NOMO-1 treated with dmso at 0.1 percent for 144 hours (cell line): ENCODE measurements around the gene SMYD3.

Source experiments
- DNase-seq: peaks from one replicate; lab custom pipeline; 2025; ENCODE audit not compliant: unreplicated experiment; lab: John Stamatoyannopoulos, UW

Gene SMYD3

DNA sequence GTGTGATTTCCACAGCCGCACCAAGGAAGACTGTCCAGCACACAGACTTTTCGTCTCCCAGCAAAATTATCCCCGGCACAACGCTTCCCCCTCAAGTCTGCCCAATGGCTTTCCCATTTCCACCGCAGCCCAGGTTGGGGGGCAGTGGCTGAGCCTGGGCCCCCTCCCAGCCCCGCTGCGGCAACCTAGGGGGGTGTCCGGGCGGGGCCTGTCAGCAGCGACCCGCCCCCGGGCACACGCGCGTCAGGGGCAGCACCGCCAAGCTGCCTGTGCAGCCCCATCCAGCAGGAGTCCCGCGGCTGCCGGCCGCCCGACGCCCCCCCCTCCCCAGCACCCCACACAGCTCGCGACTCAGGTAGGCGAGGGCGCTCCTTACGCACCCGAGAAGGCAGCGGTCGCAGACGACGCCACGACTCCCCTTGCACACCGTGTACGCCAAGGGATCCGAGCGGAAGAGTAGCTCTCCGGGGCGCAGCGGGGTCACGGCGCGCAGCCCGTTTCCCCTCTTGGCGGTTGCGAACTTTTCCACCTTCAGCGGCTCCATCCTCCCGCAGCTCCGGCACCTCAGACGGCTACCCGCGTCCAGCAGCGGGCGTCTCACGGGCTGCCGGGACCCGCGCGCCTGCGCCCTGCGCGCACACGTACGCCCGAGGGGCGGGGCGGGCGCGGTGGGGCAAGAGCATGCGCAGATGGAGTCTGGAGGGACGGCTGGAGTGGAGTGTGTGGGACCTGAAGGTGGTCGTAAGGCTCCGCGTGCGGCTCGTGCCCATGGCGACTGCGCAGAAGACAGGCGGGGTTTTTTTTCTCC is at the start of gene SMYD3:
SMYD3 (minus strand) TSS at position 606 of the 808 bp plus-strand sequence.
- peak; percentile 84 for DNase-seq

DNA sequence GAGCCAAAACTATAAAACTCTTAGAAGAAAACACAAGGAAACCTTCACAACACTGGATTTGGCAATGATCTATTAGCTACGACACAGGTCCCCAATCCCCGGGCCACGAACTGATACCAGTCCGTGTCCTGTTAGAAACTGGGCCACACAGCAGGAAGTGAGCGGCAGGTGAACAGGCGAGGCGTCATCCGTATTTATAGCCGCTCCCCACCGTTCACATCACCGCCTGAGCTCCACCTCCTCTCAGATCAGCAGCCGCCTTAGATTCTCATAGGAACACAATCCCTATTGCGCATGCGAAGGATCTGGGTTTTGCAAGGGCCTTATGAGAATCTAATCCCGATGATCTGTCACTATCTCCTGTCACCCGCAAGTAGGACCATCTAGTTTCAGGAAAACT is 47.1 kb upstream of the SMYD3 start:
- no peak for DNase-seq

DNA sequence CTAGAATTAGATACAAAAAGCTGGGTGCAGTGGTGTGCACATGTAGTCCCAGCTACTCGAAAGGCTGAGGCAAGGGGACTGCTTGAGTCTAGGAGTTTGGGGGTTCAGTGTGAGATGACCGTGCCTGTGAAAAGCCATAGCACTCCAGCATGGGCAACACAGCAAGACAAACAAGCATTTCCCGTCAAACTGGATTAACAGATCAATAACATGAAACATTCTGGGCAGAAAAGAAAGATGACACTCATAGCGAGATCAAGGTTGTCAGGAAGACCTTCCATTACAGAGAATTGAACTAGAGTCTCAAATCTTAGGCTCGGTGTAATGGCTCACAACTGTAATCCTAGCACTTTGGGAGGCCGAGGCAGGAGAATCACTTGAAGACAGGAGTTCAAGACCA is 45.0 kb upstream of the SMYD3 start:
- no peak for DNase-seq

DNA sequence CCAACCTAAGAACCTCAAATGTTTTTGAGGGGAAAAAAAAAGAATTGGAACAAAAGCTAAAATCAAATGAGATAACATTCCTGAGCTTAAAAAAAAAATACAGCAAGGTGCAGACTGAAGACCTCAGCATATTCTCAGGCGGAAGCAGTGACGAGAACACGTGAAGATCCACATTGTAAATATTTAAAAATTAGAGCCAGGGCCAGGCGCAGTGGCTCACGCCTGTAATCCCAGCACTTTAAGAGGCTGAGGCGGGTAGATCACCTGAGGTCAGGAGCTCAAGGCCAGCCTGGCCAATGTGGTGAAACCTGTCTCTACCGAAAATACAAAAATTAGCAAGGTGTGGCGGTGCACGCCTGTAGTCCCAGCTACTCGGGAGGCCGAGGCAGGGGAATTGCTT is 43.3 kb upstream of the SMYD3 start:
- no peak for DNase-seq

DNA sequence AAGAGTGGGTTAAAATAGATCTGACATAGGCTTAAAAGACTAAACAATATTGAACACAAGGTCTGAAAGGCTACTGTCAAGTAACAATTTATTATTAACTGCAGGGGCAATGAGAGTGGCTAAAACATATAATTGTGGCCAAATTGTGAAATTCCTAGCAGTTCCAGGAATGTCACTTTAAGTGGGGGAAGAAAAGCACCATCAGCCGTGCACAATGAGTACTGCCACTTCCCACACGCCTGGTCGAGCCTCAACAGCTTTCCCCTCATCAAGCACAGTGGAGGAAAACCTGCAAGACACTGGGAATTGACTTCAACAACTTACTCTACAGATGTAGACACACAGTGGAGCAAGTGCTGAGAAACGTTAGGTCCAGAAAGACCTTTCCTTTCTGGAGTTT is 42.6 kb upstream of the SMYD3 start:
- no peak for DNase-seq

DNA sequence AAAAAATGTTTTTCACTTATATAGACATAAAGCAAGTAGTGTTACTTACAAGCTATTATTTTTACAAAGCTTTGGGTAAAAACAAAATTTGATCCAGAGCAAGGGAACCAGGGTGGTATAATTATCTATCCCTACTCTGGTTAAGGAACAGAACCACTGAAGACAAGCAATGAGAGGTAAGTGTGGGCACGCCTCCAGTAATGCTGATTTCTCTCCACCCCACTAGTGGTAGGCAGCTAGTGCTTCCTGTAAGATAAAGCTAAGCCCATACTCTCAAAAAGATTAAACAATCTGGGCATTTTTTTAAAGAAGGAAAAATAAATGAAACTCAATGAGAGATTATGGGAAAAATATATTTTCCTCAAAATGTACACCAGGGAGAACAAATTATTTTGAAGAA is 36.9 kb upstream of the SMYD3 start:
- no peak for DNase-seq

DNA sequence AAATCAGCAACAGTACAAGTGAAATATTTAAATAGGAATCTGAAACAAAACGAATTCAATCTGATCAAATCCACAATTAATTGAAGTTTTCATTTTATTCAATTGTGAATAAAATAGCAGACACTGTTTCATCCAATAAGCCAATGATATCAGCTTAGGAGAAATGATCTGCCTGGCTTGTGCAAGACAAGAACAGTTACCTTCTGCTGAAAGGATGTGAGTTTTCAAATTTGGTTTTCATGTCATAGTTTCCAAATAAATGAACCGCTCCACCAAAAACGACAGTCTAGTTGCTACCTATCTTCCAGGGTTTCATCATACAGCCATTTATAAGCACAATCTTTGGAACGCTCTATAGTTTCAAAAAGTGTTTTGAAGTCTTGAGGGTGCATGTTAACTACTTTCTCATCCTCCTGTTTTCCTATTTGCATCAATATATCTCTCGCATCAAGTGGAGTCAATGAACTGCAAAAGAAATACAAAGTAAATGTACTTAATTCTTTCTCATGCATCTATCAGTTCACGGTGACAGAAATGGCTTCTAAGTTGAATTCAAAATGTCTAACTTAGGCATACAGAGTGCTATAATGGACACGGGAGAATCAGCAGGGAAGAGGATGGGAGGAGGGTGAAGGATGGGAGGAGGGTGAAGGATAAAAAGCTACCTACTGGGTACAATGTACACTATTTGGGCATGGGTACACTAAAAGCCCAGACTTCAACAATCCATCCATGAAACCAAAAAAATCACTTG is 33.8 kb upstream of the SMYD3 start:
- DNase-seq, result no peak

DNA sequence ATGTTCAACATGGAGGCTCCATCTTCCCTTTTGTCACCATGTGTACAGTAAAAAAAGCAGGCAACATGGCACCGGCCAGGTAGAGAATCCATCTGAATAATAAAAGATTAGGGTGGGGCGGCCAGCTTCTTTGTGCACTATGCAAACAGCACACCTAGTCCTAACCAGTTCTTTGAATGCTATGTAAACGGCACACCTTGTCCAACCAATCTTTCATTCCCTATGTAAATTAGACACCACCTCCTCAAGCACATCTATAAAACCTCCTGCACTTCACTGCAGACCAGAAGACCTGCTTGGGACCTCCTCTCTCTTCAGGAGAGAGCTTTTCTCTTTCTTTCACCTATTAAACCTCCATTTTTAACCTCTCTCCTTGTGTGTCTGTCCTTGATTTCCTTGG is 30.8 kb upstream of the SMYD3 start:
- no peak for DNase-seq

DNA sequence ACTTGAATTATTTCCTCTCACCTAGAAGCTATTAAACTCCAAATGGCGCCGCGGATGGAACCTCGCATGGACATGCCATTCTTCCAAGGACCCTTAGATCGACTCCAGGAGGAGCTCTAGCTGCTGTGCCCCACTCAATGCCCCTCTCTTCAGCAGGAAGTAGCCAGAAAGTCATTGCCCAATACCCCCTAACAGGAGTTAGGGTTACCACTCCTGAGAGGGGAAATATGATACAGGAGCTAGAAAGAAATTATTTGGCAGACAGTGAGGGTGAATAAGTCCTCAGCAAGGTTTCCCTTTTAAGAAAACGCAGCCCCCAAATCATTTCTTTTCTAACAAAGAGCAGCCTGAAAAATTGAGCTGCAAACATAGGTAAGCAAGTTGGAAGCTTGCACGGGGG is 30.4 kb upstream of the SMYD3 start:
- DNase-seq, result no peak

DNA sequence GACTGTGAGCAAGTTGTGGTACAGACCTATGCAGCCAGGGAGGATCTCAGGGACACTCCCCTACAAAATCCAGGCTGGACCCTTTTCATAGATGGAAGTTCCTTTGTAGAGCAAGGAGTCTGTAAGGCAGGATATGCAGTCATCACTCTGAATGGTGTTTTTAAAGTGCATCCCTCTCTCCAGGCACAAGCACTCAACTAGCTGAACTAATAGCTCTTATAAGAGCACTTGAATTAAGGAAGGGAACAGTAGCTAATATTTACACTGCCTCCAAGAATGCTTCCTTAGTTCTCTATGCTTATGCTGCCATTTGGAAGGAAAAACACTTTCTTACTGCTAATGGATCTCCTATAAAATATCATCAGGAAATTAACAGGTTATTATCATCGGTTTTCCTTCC is 27.0 kb upstream of the SMYD3 start:
- no peak for DNase-seq

DNA sequence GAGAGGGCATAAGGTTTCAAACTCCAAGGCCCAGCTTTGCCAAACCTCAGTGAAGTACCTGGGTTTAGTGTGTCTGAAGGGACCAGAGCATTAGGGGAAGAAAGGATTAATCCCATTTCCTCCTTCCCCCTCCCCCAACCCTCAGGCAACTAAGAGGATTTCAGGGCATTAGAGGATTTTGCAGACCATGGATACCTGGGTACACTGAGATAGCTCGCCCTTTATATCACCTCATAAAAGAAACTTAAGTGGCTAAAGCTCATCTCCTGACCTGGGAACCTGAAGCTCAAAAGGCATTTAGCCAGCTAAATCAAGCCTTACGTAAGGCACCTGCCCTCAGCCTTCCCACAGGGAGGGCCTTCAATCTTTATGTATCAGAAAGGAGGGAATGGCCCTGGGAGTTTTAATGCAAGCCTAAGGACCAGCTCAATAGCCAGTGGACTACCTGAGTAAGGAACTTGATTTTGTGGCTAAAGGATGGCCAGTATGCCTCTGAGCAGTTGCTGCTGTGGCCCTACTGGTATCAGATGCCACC is 26.4 kb upstream of the SMYD3 start:
- no peak for DNase-seq

DNA sequence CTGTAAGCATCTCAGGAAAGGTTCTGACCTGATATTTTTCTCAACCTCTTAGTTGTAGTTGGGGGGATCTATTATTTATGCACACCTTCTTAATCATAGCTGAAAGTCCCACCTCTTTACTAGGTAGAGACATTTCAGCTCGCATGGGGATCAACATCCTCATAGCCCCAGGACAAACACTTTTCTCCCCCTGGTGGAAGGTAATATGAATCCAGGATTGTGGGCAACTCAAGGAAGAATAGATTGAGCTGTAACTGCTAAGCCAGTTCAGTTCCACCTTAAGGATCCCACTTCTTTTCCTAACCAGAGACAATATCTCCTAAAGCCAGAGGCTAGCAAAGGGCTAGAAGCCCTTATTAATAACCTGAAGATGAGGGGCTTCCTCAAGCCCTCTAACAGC is 25.4 kb upstream of the SMYD3 start:
- no peak for DNase-seq

DNA sequence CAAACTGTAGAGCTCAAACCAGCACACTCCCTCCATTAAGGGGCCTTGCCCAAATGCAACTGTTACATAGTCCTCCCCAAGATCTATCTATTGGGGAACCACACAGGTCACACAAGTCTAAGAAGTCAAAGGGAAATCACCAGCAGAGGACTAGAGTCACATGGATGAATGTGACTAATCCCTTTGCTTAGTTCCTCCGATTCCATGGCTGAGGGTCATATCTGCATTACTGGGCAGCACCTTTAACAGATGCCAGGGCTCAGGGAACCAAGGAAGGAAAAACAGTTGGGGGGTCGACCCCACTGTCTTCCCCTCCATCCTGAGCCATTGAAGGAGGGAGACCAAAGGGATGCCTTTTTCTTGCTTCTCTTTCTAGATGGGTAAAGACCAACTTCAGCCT is 23.4 kb upstream of the SMYD3 start:
- DNase-seq, result no peak

DNA sequence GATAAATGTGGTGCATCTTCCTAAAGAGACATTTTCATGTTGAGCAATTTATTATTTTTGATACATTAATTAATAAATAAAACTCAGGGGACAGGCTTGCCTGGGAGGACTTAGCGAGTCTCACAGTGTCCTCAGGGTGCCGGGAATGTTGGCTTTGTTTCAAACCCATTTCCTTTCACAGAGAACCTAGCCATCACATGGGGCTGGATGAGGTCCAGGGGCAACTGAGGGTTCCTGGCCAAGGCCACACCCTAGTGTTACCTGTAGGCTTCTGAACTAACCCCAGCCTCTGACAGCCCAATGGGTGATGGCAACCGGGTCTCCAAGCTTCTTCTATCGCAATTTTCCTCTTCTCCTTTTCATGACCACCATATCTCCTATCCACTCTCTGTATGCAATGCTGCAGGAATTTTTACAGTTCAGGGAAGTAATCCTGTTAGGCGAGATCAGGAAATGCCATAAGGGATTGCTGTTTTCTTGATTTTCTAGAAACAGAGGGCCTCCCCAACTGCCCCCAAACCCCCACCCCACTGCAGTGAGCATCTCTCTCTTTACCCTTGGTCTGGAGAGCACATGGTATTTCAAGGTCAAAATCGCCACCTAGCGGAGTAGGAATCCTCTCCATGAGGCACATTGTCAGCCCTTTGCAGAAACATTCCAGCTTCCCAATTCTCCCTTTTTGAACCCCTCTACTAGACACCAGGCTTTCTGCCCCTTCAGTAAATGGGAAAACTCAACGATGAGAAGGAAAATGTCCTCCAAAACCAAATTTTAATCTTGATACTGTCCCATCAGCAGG is 22.1 kb upstream of the SMYD3 start:
- DNase-seq, result no peak

DNA sequence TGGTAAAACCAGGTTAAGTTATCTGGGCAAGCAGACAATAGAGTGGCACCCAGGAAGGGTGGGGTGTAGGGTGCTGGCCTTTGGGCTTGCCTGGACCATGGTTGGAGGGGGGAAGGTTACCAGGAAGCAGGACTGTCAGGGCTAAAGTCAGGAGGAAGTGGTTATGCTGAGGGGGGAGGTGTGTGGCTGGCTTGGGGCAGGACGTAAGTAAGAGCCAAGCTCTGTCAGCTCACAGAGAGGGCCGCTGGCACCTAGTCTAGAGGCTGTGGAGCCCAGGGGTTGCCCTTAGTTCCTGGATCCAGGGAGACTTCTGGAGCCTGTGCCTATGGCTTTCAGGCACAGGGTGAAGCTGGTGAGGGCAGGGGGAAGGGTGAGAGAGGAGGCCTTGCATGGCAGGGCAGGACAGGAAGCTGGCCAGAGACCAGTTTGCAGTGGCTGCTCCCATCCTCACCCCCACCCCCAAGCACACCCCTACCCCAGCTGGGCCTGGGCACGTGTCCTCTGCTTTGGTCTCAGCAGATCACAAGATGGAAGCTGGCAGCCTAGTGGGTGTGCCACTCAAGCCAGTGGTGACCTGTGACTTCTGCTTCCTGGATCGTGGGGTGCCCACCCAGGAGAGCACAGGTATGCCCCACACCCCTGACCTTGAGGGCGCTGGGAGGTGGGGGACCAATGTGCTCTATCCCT is 20.5 kb upstream of the SMYD3 start:
- no peak for DNase-seq

DNA sequence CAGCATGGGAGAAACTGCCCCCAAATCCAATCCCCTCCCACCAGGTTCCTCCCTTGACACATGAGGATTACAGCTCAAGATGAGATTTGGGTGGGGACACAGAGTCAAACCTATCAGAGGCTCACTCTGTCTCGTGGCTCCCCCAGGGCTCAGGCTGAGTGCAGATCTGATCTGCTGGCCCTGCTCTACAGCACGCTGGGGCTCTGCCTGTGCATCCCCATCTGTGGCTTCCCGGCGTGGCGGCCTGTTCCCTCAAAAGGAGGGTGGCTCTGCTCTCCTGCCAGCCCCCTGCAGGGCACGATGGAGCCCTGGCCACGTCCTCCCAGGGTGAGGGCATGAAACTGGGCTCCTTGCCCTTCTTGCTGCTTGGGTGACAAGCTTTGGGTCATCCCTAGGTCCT is 19.8 kb upstream of the SMYD3 start:
- no peak for DNase-seq

DNA sequence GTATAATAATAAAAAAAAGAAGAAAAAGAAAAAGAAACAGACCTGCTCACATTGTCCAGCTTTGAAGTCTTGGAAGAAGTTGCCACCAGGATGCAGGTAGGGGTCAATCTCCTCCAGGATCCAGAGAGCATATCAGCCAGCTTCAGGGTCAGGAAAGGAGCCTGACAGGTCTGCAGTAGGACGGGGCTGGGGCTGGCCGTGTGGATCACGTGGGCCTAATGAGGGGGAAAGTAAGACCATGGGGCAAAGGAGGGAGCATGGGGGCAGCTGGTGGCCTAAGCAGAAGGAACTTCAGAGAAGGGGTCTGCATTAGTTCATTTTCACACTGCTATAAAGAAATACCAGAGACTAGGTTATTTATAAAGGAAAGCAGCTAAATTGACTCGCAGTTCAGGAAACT is 19.3 kb upstream of the SMYD3 start:
- no peak for DNase-seq

DNA sequence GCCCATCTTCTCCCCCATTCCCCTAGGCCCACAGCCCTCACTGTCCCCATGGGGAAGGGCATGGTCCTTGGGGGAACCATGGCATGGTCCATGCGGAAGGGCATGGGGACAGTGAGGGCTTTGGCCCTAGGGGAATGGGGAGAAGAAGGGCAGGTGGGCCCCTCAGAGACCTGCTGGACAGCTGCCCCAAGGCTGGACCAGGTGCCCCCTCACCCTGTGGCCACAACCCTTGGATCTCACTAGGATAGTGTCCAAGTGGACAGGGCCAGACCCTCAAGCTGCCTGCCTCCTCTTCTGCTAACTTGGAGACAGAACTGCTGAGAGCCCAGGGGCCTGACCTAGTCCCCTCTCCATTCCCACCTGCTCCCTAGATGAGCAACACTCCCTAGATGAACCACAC is 12.4 kb upstream of the SMYD3 start:
- DNase-seq, result no peak

DNA sequence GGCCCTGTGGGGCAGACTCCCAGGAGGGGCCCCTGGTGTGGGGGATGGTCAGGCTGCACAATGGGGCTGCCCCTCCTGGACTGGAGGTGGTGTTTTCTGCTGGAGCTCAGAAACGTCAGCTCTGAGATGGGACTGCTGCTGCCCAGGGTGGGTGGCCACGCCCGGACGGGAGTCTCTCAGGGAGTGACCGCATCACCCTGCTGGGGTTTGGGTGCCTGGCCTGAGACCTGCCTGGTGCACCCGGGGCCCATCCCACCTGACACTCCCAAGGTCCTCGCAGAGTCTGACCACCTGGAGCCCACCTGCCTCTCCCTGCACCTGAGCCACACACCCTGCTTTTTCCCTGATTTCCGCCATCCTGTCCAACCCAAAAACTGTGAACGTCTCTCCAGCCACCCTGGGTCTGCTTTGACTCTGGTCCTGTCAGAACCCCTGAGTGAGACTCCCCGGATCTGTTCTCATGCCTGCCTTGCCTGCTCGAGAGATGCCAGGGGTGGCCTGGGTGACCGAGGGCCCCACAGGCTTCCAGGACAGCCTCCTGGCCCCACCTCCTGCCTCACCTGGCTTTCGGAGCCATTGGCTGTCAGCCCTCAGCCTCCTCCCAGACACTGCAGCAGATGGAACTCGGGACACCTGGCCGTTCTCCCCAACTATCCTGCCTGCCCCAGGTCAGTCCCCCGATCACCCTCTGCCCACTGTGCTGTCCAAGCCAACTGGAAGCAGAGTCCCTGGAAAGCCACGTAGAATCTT is 11.6 kb upstream of the SMYD3 start:
- DNase-seq, result no peak

DNA sequence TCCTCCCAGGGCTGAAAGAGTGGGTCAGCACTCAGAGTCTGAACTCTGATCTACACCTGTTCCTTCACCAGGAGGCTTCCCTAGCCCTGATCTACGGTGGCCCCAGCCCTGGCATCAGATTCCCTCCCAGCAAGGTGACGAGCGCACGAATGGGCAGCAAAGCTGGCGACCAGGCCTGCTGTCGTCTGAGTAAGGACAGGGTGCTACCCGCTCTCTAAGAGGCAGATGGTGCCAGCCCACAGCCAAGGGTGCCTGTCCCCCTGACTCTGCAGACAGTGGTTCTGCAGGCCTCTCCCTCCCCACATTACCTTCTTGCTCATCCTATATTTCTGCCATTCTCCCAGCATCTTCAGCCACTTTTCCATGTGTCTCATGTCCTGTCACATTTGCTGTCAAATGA is 10.3 kb upstream of the SMYD3 start:
- DNase-seq, result no peak
